Measurements from ENCODE around the gene NKD2.
A peak's percentile ranks its signal among the peaks of the same experiment; 100 is the strongest.
"Not testable (repeated sequence)": the region's sequence is repeated elsewhere in the genome, so short reads cannot be mapped to it uniquely, and the experiment has no call there.

Gene NKD2

DNA sequence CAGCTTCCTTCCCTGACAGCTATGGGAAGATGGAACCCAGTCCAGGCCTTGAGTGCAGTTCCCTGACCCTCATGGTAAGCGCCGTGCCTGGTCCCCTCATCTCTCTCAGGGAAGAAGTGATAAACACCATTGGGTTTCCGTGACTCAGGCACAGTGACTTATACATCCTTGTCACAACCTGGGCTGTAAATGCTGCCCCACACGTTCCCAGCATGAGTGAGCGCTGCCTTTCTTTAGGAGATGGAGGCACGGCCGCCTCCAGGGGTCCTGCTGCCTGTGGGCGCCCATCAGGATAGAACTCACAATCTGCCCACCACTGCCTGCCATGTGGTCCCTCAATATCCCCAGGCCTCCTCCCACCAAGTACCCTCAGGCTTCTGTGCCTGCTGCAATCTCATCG, 8.3 kb upstream of the NKD2 start:
- no peak for DNase-seq

DNA sequence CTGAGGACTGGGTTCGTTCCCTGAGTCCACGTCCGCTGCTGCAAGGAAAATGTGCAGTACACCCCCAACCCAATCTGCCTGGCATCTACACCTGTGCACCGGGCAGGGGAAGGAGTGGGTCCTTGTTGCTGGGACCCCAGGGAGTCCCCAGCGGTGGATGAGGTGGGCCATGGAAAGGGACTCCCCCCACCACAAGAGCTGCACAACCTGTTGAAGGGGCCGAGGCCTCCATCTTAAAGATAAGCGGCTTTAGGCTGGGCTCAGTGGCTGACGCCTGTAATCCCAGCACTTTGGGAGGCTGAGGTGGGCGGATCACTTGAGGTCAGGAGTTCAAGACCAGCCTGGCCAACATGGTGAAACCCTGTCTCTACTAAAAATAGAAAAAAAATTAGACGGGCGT, 7.8 kb upstream of the NKD2 start:
- DNase-seq: not testable (repeated sequence)

DNA sequence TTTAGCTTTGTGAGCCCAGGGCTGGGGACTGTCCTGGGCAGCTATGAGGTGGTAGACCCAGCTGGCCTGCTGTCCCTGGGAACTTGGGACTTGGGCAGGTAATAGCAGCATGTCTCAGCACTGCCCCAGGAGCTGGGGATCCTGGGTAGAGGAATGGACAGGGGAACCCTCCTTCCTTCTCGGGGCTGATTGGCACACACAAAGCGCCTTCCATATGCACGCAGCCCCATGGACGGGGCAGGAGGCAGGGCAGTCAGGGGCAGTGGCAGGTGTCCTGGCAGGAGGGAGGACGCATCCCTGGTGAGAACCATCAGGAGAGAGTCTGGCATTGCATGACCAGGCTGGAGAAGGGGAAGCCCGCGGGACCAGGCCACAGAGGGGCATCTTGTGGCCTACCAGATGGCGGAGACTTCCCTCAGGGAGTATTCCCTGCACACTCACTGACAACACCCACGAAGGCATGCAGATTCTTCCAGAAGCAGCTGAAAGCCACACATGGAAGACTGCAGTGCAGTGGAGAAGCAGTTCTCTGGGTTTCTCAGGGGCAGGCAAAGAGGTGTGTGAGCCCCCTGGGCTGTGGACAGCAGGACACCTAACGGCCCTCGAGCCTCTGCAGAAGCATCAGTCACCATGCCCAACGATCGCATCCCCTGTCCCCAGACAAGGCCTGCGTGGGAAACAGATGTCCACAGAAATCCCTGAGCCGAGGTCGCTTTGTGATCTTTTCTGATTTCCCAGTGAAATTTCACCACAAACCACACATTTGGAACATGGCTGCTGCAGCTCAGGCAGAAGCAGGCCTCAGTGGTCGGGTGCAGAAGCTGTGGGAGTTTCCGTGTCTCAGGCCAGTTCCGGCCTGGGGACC, 7.0 kb upstream of the NKD2 start:
- DNase-seq: no peak

DNA sequence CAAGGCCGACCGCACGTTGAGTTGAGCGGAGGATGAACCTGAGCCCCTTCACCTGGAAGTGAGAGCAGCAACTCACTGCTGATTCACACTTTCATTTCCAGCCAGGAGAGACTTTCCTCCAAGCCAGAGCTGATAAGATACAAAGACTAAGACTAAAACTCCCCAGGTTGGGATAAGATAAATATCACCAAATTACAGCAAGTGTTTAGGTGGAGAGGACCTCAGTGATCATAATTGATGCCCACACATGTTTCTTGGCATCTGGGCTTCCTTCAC, 6.4 kb upstream of the NKD2 start:
- DNase-seq: no peak

DNA sequence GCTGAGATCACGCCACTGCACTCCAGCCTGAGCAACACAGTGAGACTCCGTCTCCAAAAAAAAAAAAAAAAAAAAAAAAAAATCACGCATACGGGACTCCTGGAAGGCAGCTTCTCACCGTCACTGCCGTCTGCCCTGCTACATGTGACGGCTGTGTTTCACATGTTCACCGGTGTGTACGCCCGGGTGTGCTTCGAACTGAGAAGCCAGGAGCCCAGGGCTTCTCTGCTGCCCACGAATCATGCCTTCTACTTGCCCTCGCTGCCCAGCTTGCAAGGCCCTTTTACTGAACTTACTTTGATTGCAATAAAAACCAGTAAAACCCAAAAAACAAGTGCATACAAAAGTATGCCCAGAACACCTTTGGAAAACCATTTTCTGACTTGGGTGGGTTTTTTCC, 5.8 kb upstream of the NKD2 start:
- no peak for DNase-seq

DNA sequence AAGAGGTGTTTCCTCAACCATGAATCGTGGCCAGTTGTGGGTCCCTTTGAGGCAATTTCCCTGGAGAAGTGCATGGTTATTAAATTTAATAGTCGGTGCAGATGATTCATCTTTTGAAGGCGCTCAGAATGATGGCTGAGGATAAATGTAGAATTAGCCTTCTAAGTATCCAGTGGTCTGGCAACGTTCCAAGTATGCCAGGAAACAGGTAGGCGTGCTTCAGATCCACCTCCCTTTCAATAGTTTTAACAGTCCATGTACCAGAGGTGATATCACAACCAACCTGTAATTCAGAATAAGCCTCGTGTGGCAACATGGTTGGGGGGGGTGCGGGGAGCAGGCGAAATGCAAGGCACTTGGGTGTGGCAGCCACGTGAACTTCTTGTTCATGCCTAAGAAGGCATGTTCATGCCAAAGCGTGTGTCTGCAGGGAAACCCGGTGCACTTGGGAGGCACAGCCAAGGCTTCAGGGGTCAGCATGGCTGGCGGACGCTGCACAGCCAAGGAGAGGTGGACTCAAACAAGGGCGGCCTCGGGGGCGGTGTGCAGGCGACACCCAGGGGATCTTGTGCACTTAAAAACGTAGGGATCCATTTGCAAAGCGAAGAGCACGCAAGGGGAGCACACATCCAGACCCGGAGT, 5.2 kb upstream of the NKD2 start:
- DNase-seq: no peak

DNA sequence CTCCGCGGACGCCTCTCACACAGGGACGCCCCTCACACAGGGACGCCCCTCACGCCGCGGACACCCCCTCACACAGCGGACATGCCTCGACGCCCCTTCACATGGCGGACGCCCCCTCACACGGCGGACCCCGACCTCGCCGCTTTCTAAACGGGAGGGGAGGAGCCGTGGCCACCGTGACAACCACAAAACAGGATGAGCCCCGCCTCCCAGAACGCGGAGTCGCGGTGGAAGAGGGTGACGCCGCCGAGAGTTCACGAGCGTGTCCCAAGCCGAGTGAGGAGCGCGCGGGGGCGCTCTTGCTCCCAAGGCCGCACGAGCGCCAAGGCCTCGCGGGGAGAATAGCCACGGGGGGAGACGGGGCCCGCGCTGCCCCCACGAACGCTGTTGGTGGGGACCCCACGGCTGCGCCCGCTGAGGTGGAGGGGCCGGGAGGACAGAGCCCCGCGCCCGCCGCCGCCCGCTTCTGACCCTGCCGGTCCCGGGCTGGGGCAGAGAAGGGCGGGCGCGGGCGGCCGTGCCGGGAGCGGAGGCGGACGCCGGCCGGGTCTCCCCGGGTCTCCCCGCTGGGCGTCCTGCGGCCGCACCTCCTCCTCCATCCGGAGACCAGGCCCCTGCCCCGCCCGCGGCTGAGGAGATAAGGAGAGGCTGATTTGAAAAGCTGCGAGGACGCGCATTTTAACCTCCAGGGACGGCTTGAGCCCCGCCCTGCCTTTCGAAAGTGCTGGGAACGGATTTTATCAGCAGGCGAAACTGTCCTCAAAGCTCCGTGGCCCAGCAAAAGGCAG, 3.9 kb upstream of the NKD2 start:
- peak in 9 of 56 donors; percentile 11 to 60 (median 18) for DNase-seq

DNA sequence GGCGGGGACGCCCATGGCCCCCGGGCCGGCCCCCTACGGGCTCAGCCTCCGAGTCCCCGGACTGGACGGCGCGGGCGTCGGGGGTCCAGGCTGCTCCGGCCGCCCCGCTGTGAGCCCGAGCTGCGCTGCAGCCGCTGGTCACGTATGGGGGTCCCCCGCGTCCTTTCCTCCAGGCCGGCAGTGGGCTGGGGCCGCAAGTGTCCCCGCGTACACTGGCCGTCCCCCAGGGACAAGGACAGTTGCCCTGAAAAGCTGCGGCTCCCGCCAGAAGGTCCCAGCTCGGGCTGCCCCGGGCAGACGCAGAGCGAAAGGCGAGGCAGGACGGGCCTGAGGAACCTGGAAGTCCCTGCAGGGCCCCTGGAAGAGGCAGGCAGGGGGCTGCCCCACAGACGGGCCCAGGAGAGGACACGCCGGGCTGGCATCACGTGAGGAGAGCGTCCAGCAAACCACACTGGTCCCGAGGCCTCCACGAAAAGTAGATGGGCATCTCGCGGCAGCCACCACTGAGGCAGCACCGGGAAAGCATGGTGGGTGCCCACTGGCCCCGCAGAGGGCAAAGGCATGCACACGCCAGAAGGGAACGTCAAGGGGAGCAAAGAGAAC, 3.3 kb upstream of the NKD2 start:
- DNase-seq: no peak

DNA sequence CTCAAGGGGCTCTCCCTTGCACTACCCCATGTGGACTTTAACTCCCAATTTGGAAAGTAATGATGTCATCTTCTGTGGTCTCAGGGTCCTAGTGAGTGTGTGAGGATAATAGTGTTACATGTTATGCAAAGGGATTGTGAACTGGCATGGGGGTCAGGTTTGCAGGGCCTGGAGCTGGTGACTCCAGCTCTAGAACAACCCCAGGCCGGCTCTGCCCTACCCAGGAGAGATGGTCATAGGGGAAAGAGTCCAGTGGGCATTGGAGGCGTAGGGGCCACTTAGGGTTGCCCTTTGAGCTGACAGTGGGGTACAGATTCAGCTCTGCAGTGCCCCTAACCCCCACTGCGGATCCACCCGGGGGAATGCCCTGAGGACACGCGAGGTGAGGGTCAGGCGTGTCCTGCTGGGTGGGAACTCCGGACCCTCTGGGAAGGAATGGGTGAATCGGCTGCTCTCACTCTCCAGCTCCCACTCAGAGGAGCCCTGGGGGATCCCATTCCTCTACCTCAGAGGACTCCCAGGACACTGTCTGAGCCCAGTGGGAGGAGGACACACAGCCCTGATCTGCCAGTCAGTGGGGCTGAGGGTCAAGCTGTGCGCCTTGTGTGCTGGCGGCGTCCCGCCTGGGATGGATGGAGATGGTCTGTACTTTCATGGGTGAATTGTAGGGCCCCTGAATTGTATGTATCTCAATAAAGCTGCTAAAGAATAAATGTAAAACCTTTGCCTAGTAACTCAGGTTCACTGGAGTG, 2.5 kb upstream of the NKD2 start:
- no peak for DNase-seq

DNA sequence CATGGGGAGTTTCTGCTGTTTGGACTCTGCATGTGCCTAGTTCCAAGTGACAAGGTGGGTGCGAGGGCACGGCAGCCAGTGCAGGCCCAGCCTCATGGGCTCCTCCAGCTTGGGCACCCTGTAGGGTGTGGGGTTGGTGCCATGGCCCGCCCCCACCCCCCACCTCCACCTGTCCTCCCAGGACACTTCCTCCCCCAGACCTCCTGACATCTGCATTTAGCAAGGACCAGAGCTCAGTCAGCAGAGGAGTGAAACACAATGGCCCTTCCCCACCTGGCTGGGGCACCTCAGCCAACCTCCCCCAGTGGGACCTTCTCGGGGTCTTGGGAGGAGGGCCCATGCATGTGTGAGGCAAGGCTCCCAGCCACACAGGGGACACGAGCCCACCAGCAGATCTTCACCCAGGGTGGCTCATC, 1.9 kb upstream of the NKD2 start:
- DNase-seq: no peak

DNA sequence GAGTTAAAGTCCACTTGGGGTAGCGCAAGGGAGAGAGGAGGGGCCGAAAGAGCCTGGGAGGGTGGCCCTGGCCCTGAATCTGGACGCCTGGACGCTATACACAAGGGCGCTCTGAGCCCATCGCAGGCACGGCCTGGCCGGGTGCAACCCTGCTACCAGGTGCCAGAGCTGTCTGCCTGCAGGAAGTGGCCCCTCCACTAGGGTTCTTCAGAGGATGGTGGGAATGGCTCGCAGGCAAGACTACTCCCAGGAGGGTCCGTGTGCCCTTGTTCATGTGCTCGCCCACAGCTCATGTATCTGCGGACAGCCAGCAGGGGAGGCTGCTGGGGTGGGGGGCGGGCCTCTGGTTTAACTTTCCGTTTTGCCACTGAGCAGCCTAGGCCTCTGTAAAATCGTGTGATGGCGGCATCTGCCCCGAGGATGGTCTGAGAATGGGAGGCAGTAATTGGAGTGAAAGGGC, 1.4 kb upstream of the NKD2 start:
- DNase-seq: no peak

DNA sequence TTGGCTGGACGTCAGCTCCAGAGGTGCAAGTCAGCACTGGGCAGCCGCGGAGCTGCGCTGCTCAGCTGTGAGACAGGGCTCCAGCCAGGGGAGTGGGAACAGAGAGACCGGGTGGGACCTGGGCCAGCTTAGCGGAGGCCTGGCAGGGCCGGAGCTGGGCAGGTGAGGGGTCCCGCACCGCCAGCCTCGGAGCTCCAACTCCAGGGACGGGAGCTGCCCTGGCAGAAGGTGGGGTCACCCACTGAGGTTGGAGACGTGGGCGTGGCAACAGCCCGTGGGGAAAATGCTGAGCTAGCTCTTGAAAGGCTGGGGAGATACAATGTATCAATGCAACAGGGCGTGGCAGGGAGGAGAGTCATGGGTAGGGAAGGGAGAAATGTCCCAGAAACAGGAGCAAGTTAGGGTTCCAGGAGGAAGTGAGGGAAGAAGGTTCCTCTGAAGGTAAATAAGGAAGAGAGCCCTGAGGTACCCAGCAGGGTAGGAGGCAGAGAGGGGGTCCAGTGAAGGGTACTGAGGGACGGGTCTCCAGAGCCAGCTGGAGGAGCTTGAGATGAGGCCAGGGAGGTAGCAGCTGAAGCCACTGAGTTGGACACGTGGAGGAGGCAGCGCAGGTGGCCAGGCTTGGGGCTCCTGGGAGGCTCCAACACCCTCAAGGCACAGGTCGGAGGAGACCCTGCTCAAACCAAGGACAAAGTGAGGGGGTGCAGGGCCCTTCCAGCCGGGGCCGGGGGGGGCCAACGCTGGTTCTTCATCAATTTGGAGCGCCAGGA, 736 bp upstream of the NKD2 start:
- no peak for DNase-seq

DNA sequence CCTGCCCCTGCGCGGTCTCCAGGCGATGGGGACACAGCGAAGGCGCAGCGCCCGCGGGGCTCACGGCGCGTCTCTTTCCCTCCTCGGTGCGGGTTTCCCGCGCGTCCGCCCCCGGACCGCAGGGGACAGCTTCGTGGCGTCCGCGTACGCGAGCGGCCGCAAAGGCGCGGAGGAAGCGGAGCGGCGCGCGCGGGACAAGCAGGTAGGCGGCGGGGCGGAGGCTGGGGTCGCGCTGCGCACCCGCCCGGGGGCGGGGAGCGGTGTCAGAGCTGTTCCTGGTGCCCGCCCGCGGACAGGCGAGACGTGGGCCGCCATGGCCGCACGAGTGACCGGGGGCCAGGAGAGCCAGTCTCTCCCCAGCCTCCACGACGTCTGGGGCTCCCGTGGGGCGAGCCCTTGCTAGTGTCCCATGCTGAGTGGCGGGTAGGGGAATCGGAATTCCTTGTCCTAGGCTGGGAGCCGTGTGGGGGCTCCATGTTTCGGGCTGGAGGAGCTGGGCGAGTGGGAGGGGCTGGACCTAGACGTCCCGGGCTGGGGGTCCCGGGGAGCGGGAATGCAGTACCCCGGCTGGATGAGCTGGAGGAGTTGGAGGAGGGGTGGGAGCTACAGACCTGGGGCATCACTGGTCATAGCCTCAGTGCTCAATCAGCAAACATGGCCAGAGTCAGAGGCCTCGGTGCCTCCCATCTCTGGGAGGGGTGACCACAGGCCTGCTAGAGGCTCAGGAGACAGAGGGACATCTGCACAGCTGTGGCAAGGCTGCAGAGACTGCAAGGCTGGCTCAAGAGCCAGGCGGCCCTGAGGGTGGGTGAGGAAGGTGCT, 968 bp downstream of the NKD2 start:
- DNase-seq: no peak

DNA sequence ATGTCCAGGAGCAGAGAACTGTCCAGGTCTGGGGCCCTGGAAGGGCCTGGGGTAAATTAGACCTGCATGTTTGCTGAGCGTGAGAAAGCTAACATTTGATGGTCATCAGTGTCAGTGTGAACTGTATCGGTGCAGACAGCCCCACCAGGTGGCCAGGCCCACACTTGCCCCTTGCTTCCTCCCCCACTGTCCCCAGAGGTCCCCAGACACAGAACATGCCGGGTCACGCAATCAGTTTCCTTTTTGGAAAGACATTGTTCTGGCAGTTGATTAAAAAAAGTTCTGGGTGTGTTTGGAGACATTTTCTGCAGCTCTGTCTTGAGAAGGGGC, 1.5 kb downstream of the NKD2 start:
- DNase-seq: no peak

DNA sequence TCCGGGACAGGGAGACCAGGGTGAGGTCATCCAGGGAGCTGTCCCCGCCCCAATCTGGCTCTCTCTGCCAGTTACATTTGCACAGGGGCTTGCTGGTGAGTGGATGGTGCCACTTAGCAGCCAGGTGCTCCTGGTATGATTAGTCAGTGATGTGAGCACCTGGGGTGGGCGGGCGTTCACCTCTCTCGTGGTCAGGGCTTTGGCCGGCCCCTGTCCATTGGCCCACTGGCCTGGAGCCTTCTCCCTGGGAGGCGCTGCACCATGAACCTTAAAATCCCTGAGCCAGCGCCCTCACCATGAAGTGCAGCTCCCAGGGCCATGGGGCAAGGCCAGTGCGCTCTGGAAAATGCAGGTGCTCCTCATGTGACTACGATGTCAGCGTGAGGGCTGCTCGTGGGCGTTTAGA, 2.0 kb downstream of the NKD2 start:
- DNase-seq: no peak

DNA sequence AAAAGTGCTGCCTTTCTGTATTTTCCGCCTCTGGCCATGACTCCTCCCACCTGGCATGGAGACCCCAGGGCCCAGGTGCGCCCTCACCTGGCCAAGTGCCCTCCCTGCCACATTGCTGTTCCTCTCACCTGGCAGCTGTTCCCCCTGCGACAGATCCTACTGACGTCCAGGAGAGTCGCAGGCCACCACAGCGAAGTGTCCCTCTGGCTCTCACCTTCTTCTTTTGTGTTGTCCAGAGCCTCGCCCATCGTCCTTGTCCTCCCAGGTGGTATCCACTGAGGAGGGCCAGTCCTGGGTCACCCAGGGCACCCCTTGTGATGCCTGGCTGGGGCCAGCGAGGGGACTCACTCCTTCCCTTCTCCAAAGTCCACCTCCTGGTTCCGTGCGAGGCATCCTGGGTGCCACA, 2.6 kb downstream of the NKD2 start:
- no peak for DNase-seq

DNA sequence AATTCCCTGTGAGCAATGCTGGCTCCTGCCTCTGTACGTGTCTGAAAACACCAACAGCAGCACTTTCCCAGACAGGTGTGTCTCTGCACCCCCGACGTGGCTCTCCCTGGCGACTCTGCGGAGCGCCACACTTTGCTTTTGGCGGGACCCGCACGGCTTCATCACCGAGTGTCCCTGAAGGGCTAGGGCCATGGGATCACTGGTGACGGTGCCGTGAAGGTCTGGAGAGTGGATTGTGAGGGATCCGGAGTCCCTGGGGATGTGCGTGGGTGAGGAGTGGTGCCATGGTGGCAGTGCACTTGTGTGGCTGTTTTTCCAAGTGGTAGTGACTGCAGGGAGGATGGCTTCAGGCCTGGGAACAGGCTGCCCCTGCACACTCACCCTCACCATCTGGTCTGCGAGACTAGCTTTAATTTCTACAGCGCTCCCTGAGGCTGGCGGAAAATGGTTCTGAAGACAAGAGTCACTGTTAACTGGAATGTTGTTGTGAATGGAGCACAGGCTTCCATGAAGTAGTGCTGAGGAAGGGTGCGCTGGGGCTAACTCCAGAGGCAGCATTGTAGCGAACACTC, 3.2 kb downstream of the NKD2 start:
- no peak for DNase-seq

DNA sequence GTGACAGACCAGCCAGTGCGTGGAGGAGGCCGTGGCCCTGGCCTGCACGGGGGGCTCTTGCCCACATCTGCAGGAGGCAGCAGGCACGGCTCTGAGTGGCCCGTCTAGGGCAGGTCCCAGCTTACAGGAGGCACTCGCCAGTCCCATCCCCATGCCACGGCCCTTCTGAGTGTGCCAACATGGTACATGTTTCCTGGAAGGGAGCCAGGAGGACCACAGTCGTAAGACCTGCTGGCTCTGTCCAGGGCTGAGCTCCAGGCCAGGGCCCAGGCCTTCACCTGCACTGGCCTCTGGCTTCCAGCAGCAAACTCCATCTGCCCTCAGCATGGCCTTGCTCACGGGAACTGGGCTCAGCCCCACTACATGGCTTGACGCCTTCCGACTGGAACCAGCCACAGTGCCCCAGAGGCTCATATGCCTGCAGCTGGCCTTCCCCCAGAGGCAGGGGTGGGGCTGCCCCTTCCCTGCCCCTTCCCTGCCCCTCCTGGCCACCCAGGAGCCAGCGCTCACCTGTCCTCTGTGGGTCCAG, 3.8 kb downstream of the NKD2 start:
- no peak for DNase-seq

DNA sequence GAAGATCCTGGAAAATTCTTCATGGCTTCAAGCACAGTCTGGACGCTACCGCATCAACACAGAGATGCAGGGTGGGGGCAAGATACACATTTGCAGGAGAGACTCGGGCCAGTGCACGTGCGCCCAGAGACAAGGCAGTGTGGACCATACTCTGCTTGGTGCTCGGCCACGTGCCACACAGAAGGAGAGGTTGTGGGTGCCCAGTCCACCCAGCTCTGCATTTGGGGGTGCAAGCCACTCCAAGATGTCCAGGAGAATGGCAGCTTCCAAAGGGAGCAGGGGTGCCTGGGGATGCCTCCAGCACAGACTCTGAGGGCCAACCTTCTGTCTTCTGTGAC, 4.3 kb downstream of the NKD2 start:
- DNase-seq: no peak

Measured in nucleus accumbens (tissue), 56 donors.